Left renal cortex interstitium (tissue), 4 donors: ENCODE data around the gene ASPG. TPM values are rescaled to one million over a fixed set of nuclear protein-coding genes. Genes with fewer than 3 reads are reported as not detected.

Source experiments
- DNase-seq, 4 donors: peaks; one replicate each; pipeline ENCODE4 v3.0.0-alpha.2; 2013; ENCODE audit warnings: low read depth in 4 of 4, low spot score in 2 of 4, missing footprints in 1 of 4
- polyA plus RNA-seq, 4 donors: library from polyadenylated mRNA; unstranded; fragments of 120-200 nt; gene quantifications; one replicate each; pipeline ENCODE4 v1.2.1, GENCODE V29; 2013; ENCODE audit not compliant: insufficient read length in 4 of 4

Gene ASPG
- polyA plus RNA-seq, 4 donors, result 13.0 to 17.1 (median 15.7) TPM

GRCh38 chr14:104103446-104104075 lies 18.1 kb downstream of the ASPG start:
- no peak for DNase-seq

- DNase-seq, result no peak
These were observed 18.8 kb downstream of the ASPG start for GRCh38 chr14:104104076-104104901.

GRCh38 chr14:104105071-104105821 lies 19.7 kb downstream of the ASPG start:
- no peak for DNase-seq

- no peak for DNase-seq
These were observed 20.4 kb downstream of the ASPG start for GRCh38 chr14:104105822-104106470.

GRCh38 chr14:104106471-104106991 lies 21.0 kb downstream of the ASPG start:
- DNase-seq, result no peak

- no peak for DNase-seq
These were observed 21.6 kb downstream of the ASPG start for GRCh38 chr14:104107101-104107581.

- DNase-seq, result no peak
These were observed 22.4 kb downstream of the ASPG start for GRCh38 chr14:104107611-104108569.

- no peak for DNase-seq
These were observed 23.4 kb downstream of the ASPG start for GRCh38 chr14:104108570-104109541.

GRCh38 chr14:104109731-104110361 lies 24.3 kb downstream of the ASPG start:
- no peak for DNase-seq

GRCh38 chr14:104110491-104111209 lies 25.1 kb downstream of the ASPG start:
- DNase-seq, result no peak

- DNase-seq, result no peak
These were observed 26.0 kb downstream of the ASPG start for GRCh38 chr14:104111301-104112112.

GRCh38 chr14:104112113-104112505 lies 26.6 kb downstream of the ASPG start:
- no peak for DNase-seq

GRCh38 chr14:104112609-104113571 lies 27.4 kb downstream of the ASPG start:
- no peak for DNase-seq

GRCh38 chr14:104113631-104114420 lies 28.3 kb downstream of the ASPG start:
- DNase-seq, result no peak
